K562 (cell line): Measurements from ENCODE around the gene PALLD. TPM values are rescaled to one million over a fixed set of nuclear protein-coding genes. Genes with fewer than 3 reads are reported as not detected.

Experiments
- ATAC-seq: fragments of 200-7000 bp; cut with Tn5 transposase; 3 replicates; pipeline ENCODE4 v1.9.1; 2020; ENCODE audit warnings: moderate library complexity
- BruUV-seq: library from RNA; stranded (reverse); fragments of 400-500 nt; replicated peaks from 2 replicates; lab custom pipeline; 2021; lab: Mats Ljungman, UMichigan
- CTCF ChIA-PET: fragments of 300-600 bp; formaldehyde crosslinking; extraction: SDS; loops from one replicate; lab custom pipeline; 2021; ENCODE audit warnings: low intra/inter-chr PET ratio; lab: Yijun Ruan, JAX
- POLR2A ChIA-PET: fragments of 300-600, 350-650 bp; sonication (Branson Sonifier 250); formaldehyde crosslinking; extraction: SDS; loops from one replicate; lab custom pipeline; 2021; ENCODE audit warnings: antibody characterized with exemption, inconsistent platforms; lab: Yijun Ruan, JAX
- DNase-seq, 4 experiments: peaks; one replicate each; pipeline versions ENCODE4 v3.0.0 to v3.0.0-alpha.2; 2011 to 2018; ENCODE audit warnings: low spot score in 3 of 4, mixed read lengths in 3 of 4; ENCODE audit errors: extremely low read depth in 1 of 4
- FAIRE-seq: peaks from 2 replicates; lab custom pipeline; 2011; peaks lifted over from hg19 to GRCh38; lab: Jason Lieb, UNC
- H2AFZ ChIP-seq: 2 replicates; pipeline ENCODE4 v1.6.0; 2011; ENCODE audit warnings: low read depth, low read length, control low read depth, inconsistent platforms
- H3K27ac ChIP-seq: fragments of 200-600 bp; 3 replicates; pipeline ENCODE4 v1.8.0; 2011; ENCODE audit warnings: low read depth, mild to moderate bottlenecking, control low read depth, inconsistent platforms, low read length, moderate library complexity, mixed read lengths; ENCODE audit errors: extremely low read depth
- H3K27me3 ChIP-seq, 2 experiments: fragments of 300-600 bp in 1 of 2; 2 replicates in 1 of 2; 3 replicates in 1 of 2; pipeline versions ENCODE4 v1.6.0 to v1.8.0; 2011; ENCODE audit warnings: inconsistent platforms in 2 of 2, low read length in 2 of 2, mild to moderate bottlenecking in 1 of 2, mixed read lengths in 1 of 2, moderate library complexity in 1 of 2; ENCODE audit not compliant: control insufficient read depth in 2 of 2, insufficient read depth in 2 of 2
- H3K36me3 ChIP-seq: fragments of 300-600 bp; 3 replicates; pipeline ENCODE4 v1.8.0; 2011; ENCODE audit warnings: mild to moderate bottlenecking, low read length, inconsistent platforms; ENCODE audit not compliant: control insufficient read depth, insufficient read depth
- H3K4me1 ChIP-seq, 2 experiments: fragments of 200-600 bp in 1 of 2; replicated peaks in 1 of 2; 2 replicates in 1 of 2; 3 replicates in 1 of 2; pipeline versions ENCODE4 v1.5.1 to v1.8.0; 2011; ENCODE audit warnings: inconsistent platforms in 2 of 2, low read length in 2 of 2, mild to moderate bottlenecking in 1 of 2, mixed read lengths in 1 of 2, moderate library complexity in 1 of 2; ENCODE audit not compliant: control insufficient read depth in 2 of 2, insufficient read depth in 2 of 2
- H3K4me2 ChIP-seq: 2 replicates; pipeline ENCODE4 v1.6.1; 2011; ENCODE audit warnings: low read length, control low read depth, inconsistent platforms, mixed read lengths; ENCODE audit not compliant: insufficient read depth
- H3K4me3 ChIP-seq: fragments of 200-600 bp; sonication (generic), shearing (Covaris generic); 2 replicates; pipeline ENCODE4 v1.5.1; 2016; ENCODE audit warnings: control low read depth, inconsistent platforms
- H3K79me2 ChIP-seq: fragments of 200-600 bp; 3 replicates; pipeline ENCODE4 v1.8.0; 2011; ENCODE audit warnings: low read length, inconsistent platforms; ENCODE audit not compliant: control insufficient read depth, insufficient read depth
- H3K9ac ChIP-seq, 2 experiments: 2 replicates each; pipeline versions ENCODE4 v1.6.0 to v1.6.1; 2011; ENCODE audit warnings: low read depth in 2 of 2, low read length in 2 of 2, control low read depth in 1 of 2, inconsistent platforms in 1 of 2, mild to moderate bottlenecking in 1 of 2, mixed read lengths in 1 of 2; ENCODE audit not compliant: insufficient read depth in 1 of 2
- H3K9me1 ChIP-seq: one replicate; pipeline ENCODE4 v1.6.0; 2011; ENCODE audit warnings: inconsistent platforms, mild to moderate bottlenecking, low read length, moderate library complexity; ENCODE audit not compliant: control insufficient read depth, insufficient read depth
- H3K9me3 ChIP-seq: replicated peaks from 2 replicates; pipeline ENCODE4 v1.5.1; 2011; ENCODE audit warnings: low read depth, low read length, inconsistent platforms; ENCODE audit not compliant: control insufficient read depth, insufficient read depth
- H4K20me1 ChIP-seq: replicated peaks from 2 replicates; pipeline ENCODE4 v1.6.1; 2011; ENCODE audit warnings: low read length, inconsistent platforms, mixed read lengths; ENCODE audit not compliant: control insufficient read depth, insufficient read depth
- ATF3 ChIP-seq, 2 experiments: fragments of 450-650 bp in 1 of 2; sonication (generic) in 1 of 2; formaldehyde crosslinking in 1 of 2; IDR thresholded peaks in 1 of 2; conservative IDR thresholded peaks in 1 of 2; 2 replicates each; pipeline versions ENCODE4 v1.6.1 to v1.8.1; 2016 to 2023; ENCODE audit warnings: mild to moderate bottlenecking in 2 of 2, moderate library complexity in 2 of 2, inconsistent platforms in 1 of 2, missing genetic modification reagents in 1 of 2
- DLX4 ChIP-seq: fragments of 250-450 bp; sonication (Bioruptor Pico); IDR thresholded peaks from 2 replicates; pipeline ENCODE4 v1.6.1; 2021; ENCODE audit warnings: mild to moderate bottlenecking
- PHTF2 ChIP-seq: fragments of 250-450 bp; sonication (Bioruptor Pico); IDR thresholded peaks from 2 replicates; pipeline ENCODE4 v1.5.0; 2021; ENCODE audit warnings: mild to moderate bottlenecking
- RBFOX2 ChIP-seq: fragments of 200-400 bp; formaldehyde crosslinking; IDR thresholded peaks from 2 replicates; pipeline ENCODE4 v1.6.1; 2017; ENCODE audit warnings: low read depth, mild to moderate bottlenecking, low read length, moderate library complexity
- RFX5 ChIP-seq: IDR thresholded peaks from 2 replicates; pipeline ENCODE4 v1.6.1; 2011; ENCODE audit warnings: low read depth, mild to moderate bottlenecking, improper control_type of control experiment, low read length
- SOX6 ChIP-seq: fragments of 450-650 bp; IDR thresholded peaks from 2 replicates; pipeline ENCODE4 v1.6.1; 2014; ENCODE audit warnings: mild to moderate bottlenecking
- USF2 ChIP-seq: sonication (generic); formaldehyde crosslinking; IDR thresholded peaks from 2 replicates; pipeline ENCODE4 v1.5.0; 2020; ENCODE audit warnings: missing genetic modification reagents
- ZC3H11A ChIP-seq: IDR thresholded peaks from 2 replicates; pipeline ENCODE4 v1.6.1; 2012; ENCODE audit warnings: low read depth, low read length, improper control_type of control experiment
- ZNF12 ChIP-seq: sonication (generic); formaldehyde crosslinking; IDR thresholded peaks from 2 replicates; pipeline ENCODE4 v1.4.0; 2020; ENCODE audit warnings: mild to moderate bottlenecking, missing genetic modification reagents
- ZNF586 ChIP-seq: fragments of 450-650 bp; formaldehyde crosslinking; conservative IDR thresholded peaks from 2 replicates; pipeline ENCODE4 v1.4.0; 2020; ENCODE audit warnings: mild to moderate bottlenecking, moderate library complexity
- ZNF696 ChIP-seq: fragments of 250-450 bp; sonication (Bioruptor Pico); conservative IDR thresholded peaks from 2 replicates; pipeline ENCODE4 v1.4.0; 2020; ENCODE audit warnings: mild to moderate bottlenecking, moderate library complexity
- ZSCAN32 ChIP-seq: fragments of 450-650 bp; formaldehyde crosslinking; IDR thresholded peaks from 2 replicates; pipeline ENCODE4 v1.4.0; 2020; ENCODE audit warnings: mild to moderate bottlenecking, moderate library complexity
- WGBS: fragments of 100-300 bp; shearing (Covaris generic); methylation state at CpG from one replicate; pipeline ENCODE4 v1.1.6; 2016; ENCODE audit warnings: low coverage, mixed read lengths; ENCODE audit not compliant: insufficient coverage; ENCODE audit errors: missing lambda C conversion rate; 5-methylcytosine and 5-hydroxymethylcytosine counted together
- in situ Hi-C: fragments of 300-500 bp; cut with MboI; formaldehyde crosslinking; loops from 4 replicates; pipeline ENCODE4 v1.15.0; 2018; ENCODE audit warnings: inconsistent platforms, mixed read lengths
- intact Hi-C: fragments of 100-400 bp; cut with micrococcal nuclease; formaldehyde crosslinking; loops from 2 replicates; pipeline ENCODE4 v1.14.2; 2022
- polyA plus RNA-seq, 8 experiments: library from polyadenylated mRNA; depleted of rRNA in 4 of 8; stranded (reverse) in 5 of 8; unstranded in 3 of 8; fragments of >200 nt; fragmentation: Nextera tagmentation in 2 of 8; fragmentation: Illumina TruSeq in 1 of 8; extraction: Ambion mirVana in 2 of 8; extraction: Trizol in 1 of 8; gene quantifications; 2 replicates each; pipeline versions ENCODE4 v1.2.1 to v1.2.3, GENCODE V29; 2011 to 2014; ENCODE audit warnings: inconsistent platforms in 1 of 8, missing spikeins in 1 of 8
- total RNA-seq, 7 experiments: library from RNA; depleted of rRNA in 6 of 7; stranded (reverse); fragments of >200 nt in 6 of 7; fragmentation: Illumina TruSeq in 2 of 7; extraction: Trizol in 2 of 7; gene quantifications; 2 replicates each; pipeline versions ENCODE4 v1.2.1 to v1.2.3, GENCODE V29; 2011 to 2021; ENCODE audit warnings: low replicate concordance in 1 of 7
- TF ChIP-seq, protein P1 (sequence below): sonication (generic); formaldehyde crosslinking; IDR thresholded peaks from 2 replicates; pipeline ENCODE4 v1.8.1; 2023; ENCODE audit warnings: mild to moderate bottlenecking, missing genetic modification reagents
- TF ChIP-seq, protein P2 (sequence below): IDR thresholded peaks from 2 replicates; pipeline ENCODE4 v1.6.1; 2016; ENCODE audit warnings: missing genetic modification characterization, missing compliant biosample characterization

PALLD gene
- total and polyA plus RNA-seq, 9 of the 15 experiments (the other 6 are each of a cell fraction or from before 2014, with no cell fraction given), result 0.01 to 0.35 (median 0.06) TPM; not detected in 3

DNA sequence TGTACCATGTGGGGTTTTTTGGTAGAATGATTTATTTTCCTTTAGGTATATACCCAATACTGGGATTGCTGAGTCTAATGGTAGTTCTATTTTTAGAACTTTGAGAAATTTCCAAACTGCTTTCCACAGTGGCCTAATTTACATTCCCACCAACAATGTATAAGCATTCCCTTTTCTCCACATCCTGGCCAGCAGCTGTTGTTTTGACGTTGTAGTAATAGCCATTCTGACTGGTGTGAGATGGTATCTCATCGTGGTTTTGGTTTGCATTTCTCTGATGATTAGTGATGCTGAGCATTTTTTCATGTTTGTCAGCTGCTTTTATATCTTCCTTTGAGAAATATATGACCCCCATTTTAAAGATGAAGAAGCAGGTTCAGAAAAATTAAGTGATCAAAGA, 359.5 kb downstream of the PALLD start:
- WGBS, result 0% methylated on average over 2 of the region's 2 CpGs
- BruUV-seq, result no TSS peak
- POLR2A ChIA-PET, result no interaction called here
- FAIRE-seq (no peak), DNase-seq (no peak), ATAC-seq (no peak)
- no peaks in the 10 kb centered on the region for H4K20me1 ChIP-seq
- H3K4me1 ChIP-seq, result no peaks in the 10 kb centered on the region
- no peaks in the 10 kb centered on the region for H3K9me1 ChIP-seq
- H3K27me3 ChIP-seq, result peaks cover 4 to 7% of the 10 kb centered on the region in 2 experiments; a peak in 3 of 5 replicates
- no peaks in the 10 kb centered on the region for H3K9me3 ChIP-seq
- no peak overlapping the region for H3K4me2 ChIP-seq
- intact Hi-C loops (no loop called here), in situ Hi-C loops (no loop called here)
- no peaks in the 10 kb centered on the region for H3K36me3 ChIP-seq
- no peaks in the 10 kb centered on the region for H3K79me2 ChIP-seq
- no peak overlapping the region for H3K4me3 ChIP-seq
- no peak overlapping the region for H2AFZ ChIP-seq
- CTCF ChIA-PET, result no interaction called here
- H3K9ac ChIP-seq, result no peak overlapping the region
- no peak overlapping the region for H3K27ac ChIP-seq
- TF ChIP-seq, protein P1, sequence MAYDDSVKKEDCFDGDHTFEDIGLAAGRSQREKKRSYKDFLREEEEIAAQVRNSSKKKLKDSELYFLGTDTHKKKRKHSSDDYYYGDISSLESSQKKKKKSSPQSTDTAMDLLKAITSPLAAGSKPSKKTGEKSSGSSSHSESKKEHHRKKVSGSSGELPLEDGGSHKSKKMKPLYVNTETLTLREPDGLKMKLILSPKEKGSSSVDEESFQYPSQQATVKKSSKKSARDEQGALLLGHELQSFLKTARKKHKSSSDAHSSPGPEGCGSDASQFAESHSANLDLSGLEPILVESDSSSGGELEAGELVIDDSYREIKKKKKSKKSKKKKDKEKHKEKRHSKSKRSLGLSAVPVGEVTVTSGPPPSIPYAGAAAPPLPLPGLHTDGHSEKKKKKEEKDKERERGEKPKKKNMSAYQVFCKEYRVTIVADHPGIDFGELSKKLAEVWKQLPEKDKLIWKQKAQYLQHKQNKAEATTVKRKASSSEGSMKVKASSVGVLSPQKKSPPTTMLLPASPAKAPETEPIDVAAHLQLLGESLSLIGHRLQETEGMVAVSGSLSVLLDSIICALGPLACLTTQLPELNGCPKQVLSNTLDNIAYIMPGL, result no peak
- TF ChIP-seq PHTF2 (CRISPR knock-in tag) (no peak), ZNF696 (no peak), ZC3H11A (no peak), USF2 (no peak), ZNF12 (CRISPR knock-in tag) (no peak), SOX6 (no peak), DLX4 (CRISPR knock-in tag) (no peak), ZNF586 (no peak), RBFOX2 (no peak), RFX5 (no peak), ATF3 (IDR thresholded peaks at IDR 0.05) (no peak), ATF3 (CRISPR knock-in tag; conservative IDR thresholded peaks at IDR 0.05) (no peak), ZSCAN32 (CRISPR knock-in tag) (no peak)
- TF ChIP-seq, protein P2, sequence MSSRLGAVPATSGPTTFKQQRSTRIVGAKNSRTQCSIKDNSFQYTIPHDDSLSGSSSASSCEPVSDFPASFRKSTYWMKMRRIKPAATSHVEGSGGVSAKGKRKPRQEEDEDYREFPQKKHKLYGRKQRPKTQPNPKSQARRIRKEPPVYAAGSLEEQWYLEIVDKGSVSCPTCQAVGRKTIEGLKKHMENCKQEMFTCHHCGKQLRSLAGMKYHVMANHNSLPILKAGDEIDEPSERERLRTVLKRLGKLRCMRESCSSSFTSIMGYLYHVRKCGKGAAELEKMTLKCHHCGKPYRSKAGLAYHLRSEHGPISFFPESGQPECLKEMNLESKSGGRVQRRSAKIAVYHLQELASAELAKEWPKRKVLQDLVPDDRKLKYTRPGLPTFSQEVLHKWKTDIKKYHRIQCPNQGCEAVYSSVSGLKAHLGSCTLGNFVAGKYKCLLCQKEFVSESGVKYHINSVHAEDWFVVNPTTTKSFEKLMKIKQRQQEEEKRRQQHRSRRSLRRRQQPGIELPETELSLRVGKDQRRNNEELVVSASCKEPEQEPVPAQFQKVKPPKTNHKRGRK (tag), result no peak
